HEK293 (cell line): Measurements from ENCODE around the gene ERBIN.

Experiments
- CTCF ChIA-PET: fragments of 350-600 bp; formaldehyde crosslinking; extraction: SDS; loops from one replicate; lab custom pipeline; 2021; ENCODE audit warnings: antibody characterized with exemption; lab: Yijun Ruan, JAX
- POLR2A ChIA-PET: fragments of 300-600 bp; formaldehyde crosslinking; extraction: SDS; loops from one replicate; lab custom pipeline; 2020; ENCODE audit warnings: antibody characterized with exemption, inconsistent platforms; lab: Yijun Ruan, JAX
- H3K27ac ChIP-seq: fragments of 200-500 bp; sonication (Bioruptor generic); 2 replicates; pipeline ENCODE4 v1.5.1; 2014; ENCODE audit warnings: low read depth, low read length, control low read depth, inconsistent platforms; ENCODE audit errors: extremely low read depth
- H3K36me3 ChIP-seq, 2 experiments: fragments of 200-500 bp in 1 of 2; sonication (Bioruptor generic) in 1 of 2; 1 replicate in 1 of 2; 2 replicates in 1 of 2; pipeline ENCODE4 v1.5.1; 2014 to 2017; ENCODE audit warnings: inconsistent platforms in 2 of 2, low read length in 2 of 2; ENCODE audit not compliant: control insufficient read depth in 2 of 2, insufficient read depth in 1 of 2
- H3K4me1 ChIP-seq: fragments of 200-500 bp; sonication (Bioruptor generic); 2 replicates; pipeline ENCODE4 v1.5.1; 2014; ENCODE audit warnings: mild to moderate bottlenecking, low read length, inconsistent platforms; ENCODE audit not compliant: control insufficient read depth, insufficient read depth
- H3K4me3 ChIP-seq: 2 replicates; pipeline ENCODE4 v1.5.1; 2011; ENCODE audit warnings: low read depth, mild to moderate bottlenecking, control low read depth, low read length, moderate library complexity
- H3K9me3 ChIP-seq: fragments of 200-500 bp; sonication (Bioruptor generic); 2 replicates; pipeline ENCODE4 v1.5.1; 2014; ENCODE audit warnings: low read depth, low read length, inconsistent platforms; ENCODE audit not compliant: control insufficient read depth, insufficient read depth
- GLIS1 ChIP-seq: fragments of 450-650 bp; formaldehyde crosslinking; IDR thresholded peaks from 2 replicates; pipeline ENCODE4 v1.5.1; 2016; ENCODE audit warnings: missing biosample characterization, missing genetic modification characterization
- HOXC10 ChIP-seq: sonication (generic); formaldehyde crosslinking; IDR thresholded peaks from 2 replicates; pipeline ENCODE4 v1.8.1; 2023; ENCODE audit warnings: mild to moderate bottlenecking, missing genetic modification reagents
- TCF7L2 ChIP-seq: IDR thresholded peaks from 2 replicates; pipeline ENCODE4 v1.6.1; 2011; ENCODE audit warnings: low read depth, mild to moderate bottlenecking, inconsistent platforms, low read length, moderate library complexity, borderline replicate concordance
- ZBTB20 ChIP-seq: fragments of 450-650 bp; formaldehyde crosslinking; IDR thresholded peaks from 2 replicates; pipeline ENCODE4 v1.5.1; 2016; ENCODE audit warnings: missing biosample characterization, missing genetic modification characterization
- ZNF132 ChIP-seq: fragments of 450-650 bp; formaldehyde crosslinking; IDR thresholded peaks from 2 replicates; pipeline ENCODE4 v1.5.1; 2017; ENCODE audit warnings: missing biosample characterization, missing genetic modification characterization, borderline replicate concordance
- ZNF211 ChIP-seq: fragments of 450-650 bp; formaldehyde crosslinking; IDR thresholded peaks from 2 replicates; pipeline ENCODE4 v1.5.1; 2016; ENCODE audit warnings: low read depth, missing biosample characterization, missing genetic modification characterization
- ZNF221 ChIP-seq: fragments of 450-650 bp; formaldehyde crosslinking; IDR thresholded peaks from 2 replicates; pipeline ENCODE4 v1.5.1; 2017; ENCODE audit warnings: missing biosample characterization, missing genetic modification characterization, borderline replicate concordance
- ZNF335 ChIP-seq: fragments of 450-650 bp; formaldehyde crosslinking; conservative IDR thresholded peaks from 2 replicates; pipeline ENCODE4 v1.5.1; 2016; ENCODE audit warnings: missing biosample characterization, missing genetic modification characterization
- ZNF48 ChIP-seq: fragments of 450-650 bp; formaldehyde crosslinking; IDR thresholded peaks from 2 replicates; pipeline ENCODE4 v1.5.1; 2016; ENCODE audit warnings: missing biosample characterization, missing genetic modification characterization
- ZNF521 ChIP-seq: fragments of 450-650 bp; formaldehyde crosslinking; IDR thresholded peaks from 2 replicates; pipeline ENCODE4 v1.5.1; 2017; ENCODE audit warnings: missing biosample characterization, mild to moderate bottlenecking, missing genetic modification characterization
- ZNF544 ChIP-seq: fragments of 450-650 bp; formaldehyde crosslinking; IDR thresholded peaks from 2 replicates; pipeline ENCODE4 v1.5.0; 2017; ENCODE audit warnings: missing biosample characterization, missing genetic modification characterization
- ZNF830 ChIP-seq: fragments of 450-650 bp; IDR thresholded peaks from 2 replicates; pipeline ENCODE4 v1.5.0; 2018; ENCODE audit warnings: missing biosample characterization, missing genetic modification characterization, low read depth, mild to moderate bottlenecking, moderate library complexity
- ZNF843 ChIP-seq: fragments of 450-650 bp; formaldehyde crosslinking; IDR thresholded peaks from 2 replicates; pipeline ENCODE4 v1.5.1; 2016; ENCODE audit warnings: missing biosample characterization, missing genetic modification characterization
- ZSCAN30 ChIP-seq: fragments of 450-650 bp; IDR thresholded peaks from 2 replicates; pipeline ENCODE4 v1.5.1; 2018; ENCODE audit warnings: missing biosample characterization, mild to moderate bottlenecking, missing genetic modification characterization, moderate library complexity
- TF ChIP-seq, protein P1 (sequence below): fragments of 450-650 bp; formaldehyde crosslinking; IDR thresholded peaks from 2 replicates; pipeline ENCODE4 v1.5.1; 2016; ENCODE audit warnings: missing biosample characterization, missing genetic modification characterization, borderline replicate concordance
- TF ChIP-seq, protein P2 (sequence below): fragments of 450-650 bp; formaldehyde crosslinking; IDR thresholded peaks from 2 replicates; pipeline ENCODE4 v1.5.1; 2017; ENCODE audit warnings: missing biosample characterization, missing genetic modification characterization
- TF ChIP-seq, protein P3 (sequence below): fragments of 450-650 bp; formaldehyde crosslinking; conservative IDR thresholded peaks from 2 replicates; pipeline ENCODE4 v1.5.1; 2016; ENCODE audit warnings: low read depth, missing biosample characterization, missing genetic modification characterization
- TF ChIP-seq, protein P4 (sequence below): fragments of 450-650 bp; formaldehyde crosslinking; IDR thresholded peaks from 2 replicates; pipeline ENCODE4 v1.5.1; 2016; ENCODE audit warnings: missing biosample characterization, missing genetic modification characterization

Gene ERBIN

DNA sequence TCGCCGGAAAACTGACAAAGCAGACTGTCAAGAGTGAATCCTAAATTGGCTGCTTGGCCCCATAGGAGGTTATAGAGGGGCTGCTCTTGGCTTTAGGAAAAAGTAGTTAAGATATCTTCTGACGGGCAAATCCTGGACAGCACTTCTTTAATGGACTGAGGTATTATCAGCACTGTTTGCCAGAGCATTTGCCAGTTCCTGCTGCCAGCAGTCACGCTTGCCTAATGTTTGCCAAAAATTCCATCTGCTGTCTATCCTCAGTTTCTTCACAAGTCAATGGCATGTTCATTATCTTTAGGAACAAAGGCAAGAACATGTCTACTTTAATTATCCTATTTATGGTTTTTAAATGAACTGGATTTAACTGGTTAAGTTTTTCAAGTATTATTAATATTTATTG is 191.9 kb downstream of the ERBIN start:
- Histone ChIP-seq H3K4me1 (no peaks in the 10 kb centered on the region), H3K27ac (no peak overlapping the region), H3K36me3 (no peaks in the 10 kb centered on the region), H3K4me3 (no peak overlapping the region), H3K9me3 (no peaks in the 10 kb centered on the region)
- TF ChIP-seq HOXC10 (no peak), ZNF221 (tag by site-specific recombination) (no peak), ZNF830 (no peak), ZNF521 (tag by site-specific recombination) (no peak), ZSCAN30 (no peak), ZNF544 (no peak), TCF7L2 (no peak), ZBTB20 (no peak), ZNF211 (tag by site-specific recombination) (no peak), ZNF48 (tag by site-specific recombination) (no peak), ZNF132 (tag by site-specific recombination) (no peak), ZNF335 (tag by site-specific recombination) (no peak), ZNF843 (tag by site-specific recombination) (no peak), GLIS1 (tag by site-specific recombination) (no peak)
- TF ChIP-seq, protein P1, sequence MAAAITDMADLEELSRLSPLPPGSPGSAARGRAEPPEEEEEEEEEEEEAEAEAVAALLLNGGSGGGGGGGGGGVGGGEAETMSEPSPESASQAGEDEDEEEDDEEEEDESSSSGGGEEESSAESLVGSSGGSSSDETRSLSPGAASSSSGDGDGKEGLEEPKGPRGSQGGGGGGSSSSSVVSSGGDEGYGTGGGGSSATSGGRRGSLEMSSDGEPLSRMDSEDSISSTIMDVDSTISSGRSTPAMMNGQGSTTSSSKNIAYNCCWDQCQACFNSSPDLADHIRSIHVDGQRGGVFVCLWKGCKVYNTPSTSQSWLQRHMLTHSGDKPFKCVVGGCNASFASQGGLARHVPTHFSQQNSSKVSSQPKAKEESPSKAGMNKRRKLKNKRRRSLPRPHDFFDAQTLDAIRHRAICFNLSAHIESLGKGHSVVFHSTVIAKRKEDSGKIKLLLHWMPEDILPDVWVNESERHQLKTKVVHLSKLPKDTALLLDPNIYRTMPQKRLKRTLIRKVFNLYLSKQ, result no peak
- TF ChIP-seq, protein P2, sequence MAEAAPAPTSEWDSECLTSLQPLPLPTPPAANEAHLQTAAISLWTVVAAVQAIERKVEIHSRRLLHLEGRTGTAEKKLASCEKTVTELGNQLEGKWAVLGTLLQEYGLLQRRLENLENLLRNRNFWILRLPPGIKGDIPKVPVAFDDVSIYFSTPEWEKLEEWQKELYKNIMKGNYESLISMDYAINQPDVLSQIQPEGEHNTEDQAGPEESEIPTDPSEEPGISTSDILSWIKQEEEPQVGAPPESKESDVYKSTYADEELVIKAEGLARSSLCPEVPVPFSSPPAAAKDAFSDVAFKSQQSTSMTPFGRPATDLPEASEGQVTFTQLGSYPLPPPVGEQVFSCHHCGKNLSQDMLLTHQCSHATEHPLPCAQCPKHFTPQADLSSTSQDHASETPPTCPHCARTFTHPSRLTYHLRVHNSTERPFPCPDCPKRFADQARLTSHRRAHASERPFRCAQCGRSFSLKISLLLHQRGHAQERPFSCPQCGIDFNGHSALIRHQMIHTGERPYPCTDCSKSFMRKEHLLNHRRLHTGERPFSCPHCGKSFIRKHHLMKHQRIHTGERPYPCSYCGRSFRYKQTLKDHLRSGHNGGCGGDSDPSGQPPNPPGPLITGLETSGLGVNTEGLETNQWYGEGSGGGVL (tag by site-specific recombination), result no peak
- TF ChIP-seq, protein P3, sequence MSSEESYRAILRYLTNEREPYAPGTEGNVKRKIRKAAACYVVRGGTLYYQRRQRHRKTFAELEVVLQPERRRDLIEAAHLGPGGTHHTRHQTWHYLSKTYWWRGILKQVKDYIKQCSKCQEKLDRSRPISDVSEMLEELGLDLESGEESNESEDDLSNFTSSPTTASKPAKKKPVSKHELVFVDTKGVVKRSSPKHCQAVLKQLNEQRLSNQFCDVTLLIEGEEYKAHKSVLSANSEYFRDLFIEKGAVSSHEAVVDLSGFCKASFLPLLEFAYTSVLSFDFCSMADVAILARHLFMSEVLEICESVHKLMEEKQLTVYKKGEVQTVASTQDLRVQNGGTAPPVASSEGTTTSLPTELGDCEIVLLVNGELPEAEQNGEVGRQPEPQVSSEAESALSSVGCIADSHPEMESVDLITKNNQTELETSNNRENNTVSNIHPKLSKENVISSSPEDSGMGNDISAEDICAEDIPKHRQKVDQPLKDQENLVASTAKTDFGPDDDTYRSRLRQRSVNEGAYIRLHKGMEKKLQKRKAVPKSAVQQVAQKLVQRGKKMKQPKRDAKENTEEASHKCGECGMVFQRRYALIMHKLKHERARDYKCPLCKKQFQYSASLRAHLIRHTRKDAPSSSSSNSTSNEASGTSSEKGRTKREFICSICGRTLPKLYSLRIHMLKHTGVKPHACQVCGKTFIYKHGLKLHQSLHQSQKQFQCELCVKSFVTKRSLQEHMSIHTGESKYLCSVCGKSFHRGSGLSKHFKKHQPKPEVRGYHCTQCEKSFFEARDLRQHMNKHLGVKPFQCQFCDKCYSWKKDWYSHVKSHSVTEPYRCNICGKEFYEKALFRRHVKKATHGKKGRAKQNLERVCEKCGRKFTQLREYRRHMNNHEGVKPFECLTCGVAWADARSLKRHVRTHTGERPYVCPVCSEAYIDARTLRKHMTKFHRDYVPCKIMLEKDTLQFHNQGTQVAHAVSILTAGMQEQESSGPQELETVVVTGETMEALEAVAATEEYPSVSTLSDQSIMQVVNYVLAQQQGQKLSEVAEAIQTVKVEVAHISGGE (tag by site-specific recombination), result no peak
- TF ChIP-seq, protein P4, sequence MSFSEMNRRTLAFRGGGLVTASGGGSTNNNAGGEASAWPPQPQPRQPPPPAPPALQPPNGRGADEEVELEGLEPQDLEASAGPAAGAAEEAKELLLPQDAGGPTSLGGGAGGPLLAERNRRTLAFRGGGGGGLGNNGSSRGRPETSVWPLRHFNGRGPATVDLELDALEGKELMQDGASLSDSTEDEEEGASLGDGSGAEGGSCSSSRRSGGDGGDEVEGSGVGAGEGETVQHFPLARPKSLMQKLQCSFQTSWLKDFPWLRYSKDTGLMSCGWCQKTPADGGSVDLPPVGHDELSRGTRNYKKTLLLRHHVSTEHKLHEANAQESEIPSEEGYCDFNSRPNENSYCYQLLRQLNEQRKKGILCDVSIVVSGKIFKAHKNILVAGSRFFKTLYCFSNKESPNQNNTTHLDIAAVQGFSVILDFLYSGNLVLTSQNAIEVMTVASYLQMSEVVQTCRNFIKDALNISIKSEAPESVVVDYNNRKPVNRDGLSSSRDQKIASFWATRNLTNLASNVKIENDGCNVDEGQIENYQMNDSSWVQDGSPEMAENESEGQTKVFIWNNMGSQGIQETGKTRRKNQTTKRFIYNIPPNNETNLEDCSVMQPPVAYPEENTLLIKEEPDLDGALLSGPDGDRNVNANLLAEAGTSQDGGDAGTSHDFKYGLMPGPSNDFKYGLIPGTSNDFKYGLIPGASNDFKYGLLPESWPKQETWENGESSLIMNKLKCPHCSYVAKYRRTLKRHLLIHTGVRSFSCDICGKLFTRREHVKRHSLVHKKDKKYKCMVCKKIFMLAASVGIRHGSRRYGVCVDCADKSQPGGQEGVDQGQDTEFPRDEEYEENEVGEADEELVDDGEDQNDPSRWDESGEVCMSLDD (tag by site-specific recombination), result no peak
- ChIA-PET CTCF (no interaction called here), POLR2A (no interaction called here)
